BLaER1 treated with 17β-estradiol and CSF1 and Interleukin-3, amounts not matched to agents 10 nM and 100 nM (cell line): ENCODE data around the gene ANKH.
A peak's percentile ranks its signal among the peaks of the same experiment; 100 is the strongest.
"Not testable (repeated sequence)": the region's sequence is repeated elsewhere in the genome, so short reads cannot be mapped to it uniquely, and the experiment has no call there.

Experiments used
- H3K27ac ChIP-seq, 11 experiments: shearing (Covaris generic); formaldehyde crosslinking; 2 replicates each; pipeline ENCODE4 v1.8.1; 2022
- H3K27me3 ChIP-seq, 11 experiments: shearing (Covaris generic); formaldehyde crosslinking; 2 replicates each; pipeline ENCODE4 v1.8.1; 2022
- H3K36me3 ChIP-seq, 11 experiments: shearing (Covaris generic); formaldehyde crosslinking; 2 replicates each; pipeline ENCODE4 v1.8.1; 2022
- H3K4me1 ChIP-seq, 10 experiments: shearing (Covaris generic); formaldehyde crosslinking; 2 replicates each; pipeline ENCODE4 v1.8.1; 2022
- H3K4me2 ChIP-seq, 11 experiments: shearing (Covaris generic); formaldehyde crosslinking; 2 replicates each; pipeline ENCODE4 v1.8.1; 2022
- H3K4me3 ChIP-seq, 10 experiments: shearing (Covaris generic); formaldehyde crosslinking; 2 replicates each; pipeline ENCODE4 v1.8.1; 2022
- H3K9ac ChIP-seq, 11 experiments: shearing (Covaris generic); formaldehyde crosslinking; 2 replicates each; pipeline ENCODE4 v1.8.1; 2022
- H3K9me3 ChIP-seq, 11 experiments: shearing (Covaris generic); formaldehyde crosslinking; replicated peaks in 1 of 11; 2 replicates each; pipeline ENCODE4 v1.8.1; 2022
- H4K20me1 ChIP-seq, 11 experiments: shearing (Covaris generic); formaldehyde crosslinking; 2 replicates each; pipeline ENCODE4 v1.8.1; 2022
- Cebpa-rat ChIP-seq, 11 experiments: shearing (Covaris generic); IDR thresholded peaks; 2 replicates each; pipeline ENCODE4 v1.8.1; 2022

Gene ANKH

GRCh38 chr5:14871214-14872069 lies at the start of gene ANKH:
TSS of gene ANKH (minus strand) at chr5:14871778. CDS start at chr5:14871447, 331 bp downstream.
- peak within 1 kb of the TSS; percentile 79 to 96 (median 89) for H3K9ac ChIP-seq
- peaks cover 0 to 11% (median 0%) of the 10 kb centered on the region in 11 experiments; a peak in 2 of 22 replicates for H3K36me3 ChIP-seq
- peaks cover 23 to 39% (median 34%) of the 10 kb centered on the region in 10 experiments for H3K4me1 ChIP-seq
- H3K27me3 ChIP-seq: peaks cover 0 to 29% (median 25%) of the 10 kb centered on the region in 11 experiments; a peak in 21 of 22 replicates
- peak within 1 kb of the TSS; percentile 89 to 98 (median 96) for H3K4me2 ChIP-seq
- no peak for TF ChIP-seq Cebpa-rat (IDR thresholded peaks at IDR 0.05)
- peak within 1 kb of the TSS; percentile 72 to 90 (median 84) for H3K4me3 ChIP-seq
- no peaks in the 10 kb centered on the region for H3K9me3 ChIP-seq
- H4K20me1 ChIP-seq: peaks cover 15 to 45% (median 33%) of the 10 kb centered on the region in 11 experiments; a peak in 19 of 22 replicates
- H3K27ac ChIP-seq: peak within 1 kb of the TSS; percentile 71 to 91 (median 84)

GRCh38 chr5:14920121-14920520 lies 48.5 kb upstream of the ANKH start:
- H4K20me1 ChIP-seq: no peaks in the 10 kb centered on the region
- no peak overlapping the region; a peak in 2 of 22 replicates for H3K27ac ChIP-seq
- peak overlapping the region in 2 of 11 experiments; percentile 5 to 16; a peak in 3 of 22 replicates for H3K4me2 ChIP-seq
- H3K4me3 ChIP-seq: no peak overlapping the region
- no peaks in the 10 kb centered on the region for H3K27me3 ChIP-seq
- TF ChIP-seq Cebpa-rat (IDR thresholded peaks at IDR 0.05): no peak
- H3K4me1 ChIP-seq: peaks cover 9 to 54% (median 29%) of the 10 kb centered on the region in 10 experiments
- peaks cover 0 to 20% (median 9%) of the 10 kb centered on the region in 11 experiments; a peak in 15 of 22 replicates for H3K9me3 ChIP-seq
- no peaks in the 10 kb centered on the region for H3K36me3 ChIP-seq
- no peak overlapping the region for H3K9ac ChIP-seq

GRCh38 chr5:14919106-14919505 lies 47.5 kb upstream of the ANKH start:
- not testable (repeated sequence) for H3K9ac ChIP-seq, H4K20me1 ChIP-seq, H3K4me2 ChIP-seq, H3K27me3 ChIP-seq, H3K36me3 ChIP-seq, H3K4me3 ChIP-seq, H3K27ac ChIP-seq
- H3K4me1 ChIP-seq: peaks cover 0 to 44% (median 19%) of the 10 kb centered on the region in 10 experiments; a peak in 15 of 20 replicates
- H3K9me3 ChIP-seq: peaks cover 2 to 23% (median 9%) of the 10 kb centered on the region in 11 experiments; a peak in 17 of 22 replicates

DNA sequence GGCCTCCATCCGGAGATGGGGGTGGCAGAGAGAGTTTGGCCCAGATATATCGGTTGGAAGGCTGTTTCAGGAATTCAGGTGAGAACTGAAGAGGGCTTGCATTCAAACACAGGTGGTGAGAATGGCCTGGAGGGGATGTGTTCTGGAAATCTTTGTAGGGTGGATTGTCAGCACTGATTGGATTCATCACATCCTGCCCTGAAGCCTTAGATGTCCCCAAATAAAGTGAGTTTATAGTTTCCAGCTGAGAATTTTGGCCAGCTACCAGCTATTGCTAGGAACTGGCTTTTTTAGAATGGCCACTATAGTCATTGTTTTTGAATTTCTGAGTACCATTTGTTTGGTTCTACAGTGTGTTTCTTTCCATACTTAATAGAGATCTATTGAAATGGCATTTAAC lies 46.1 kb upstream of the ANKH start:
- Histone ChIP-seq H3K27ac (no peak overlapping the region), H3K27me3 (no peaks in the 10 kb centered on the region), H3K4me3 (no peak overlapping the region), H3K4me1 (peaks cover 0 to 30% (median 7%) of the 10 kb centered on the region in 10 experiments; a peak in 12 of 20 replicates), H3K4me2 (no peak overlapping the region), H3K9ac (no peak overlapping the region), H4K20me1 (no peaks in the 10 kb centered on the region), H3K9me3 (peaks cover 4 to 29% (median 11%) of the 10 kb centered on the region in 11 experiments; a peak in 18 of 22 replicates), H3K36me3 (no peaks in the 10 kb centered on the region)
- TF ChIP-seq Cebpa-rat (IDR thresholded peaks at IDR 0.05): no peak

DNA sequence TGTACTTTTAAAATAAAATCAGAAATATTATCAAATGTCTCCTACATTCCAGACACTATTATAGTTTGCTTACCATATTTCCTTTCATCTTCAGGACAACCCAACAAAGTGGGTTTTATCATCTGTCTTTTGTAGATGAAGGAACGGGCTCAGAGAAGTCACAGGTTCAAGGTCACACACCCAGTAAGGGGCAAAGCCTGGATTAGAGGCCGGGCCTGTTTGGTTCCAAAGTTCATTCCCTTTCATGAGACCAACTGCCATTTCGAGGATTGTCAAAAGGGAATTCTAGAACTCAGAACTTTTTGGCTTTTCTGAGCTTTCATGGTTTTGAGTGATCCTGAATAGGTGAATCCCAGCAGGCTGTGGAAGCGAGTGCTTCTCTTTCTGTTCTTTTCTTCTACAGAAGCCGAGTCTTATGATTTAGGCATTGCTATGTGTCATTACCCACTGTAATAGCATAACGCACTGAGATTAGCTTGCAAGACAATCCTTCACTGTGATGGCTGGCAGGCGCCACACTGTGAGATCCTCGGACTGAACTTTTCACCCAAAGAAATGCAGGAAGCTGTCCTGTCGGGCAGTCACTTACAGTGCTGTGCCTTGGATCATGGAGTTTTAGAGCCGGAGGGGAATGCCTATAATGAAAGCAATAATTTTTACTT lies 43.8 kb upstream of the ANKH start:
- H3K36me3 ChIP-seq: no peaks in the 10 kb centered on the region
- peaks cover 4 to 29% (median 11%) of the 10 kb centered on the region in 11 experiments; a peak in 18 of 22 replicates for H3K9me3 ChIP-seq
- no peak for TF ChIP-seq Cebpa-rat (IDR thresholded peaks at IDR 0.05)
- no peaks in the 10 kb centered on the region for H3K27me3 ChIP-seq
- H3K4me3 ChIP-seq: no peak overlapping the region
- no peak overlapping the region; a peak in 1 of 22 replicates for H3K27ac ChIP-seq
- H4K20me1 ChIP-seq: no peaks in the 10 kb centered on the region
- no peak overlapping the region for H3K4me2 ChIP-seq
- no peak overlapping the region for H3K9ac ChIP-seq
- peaks cover 0 to 7% (median 0%) of the 10 kb centered on the region in 10 experiments; a peak in 4 of 20 replicates for H3K4me1 ChIP-seq

DNA sequence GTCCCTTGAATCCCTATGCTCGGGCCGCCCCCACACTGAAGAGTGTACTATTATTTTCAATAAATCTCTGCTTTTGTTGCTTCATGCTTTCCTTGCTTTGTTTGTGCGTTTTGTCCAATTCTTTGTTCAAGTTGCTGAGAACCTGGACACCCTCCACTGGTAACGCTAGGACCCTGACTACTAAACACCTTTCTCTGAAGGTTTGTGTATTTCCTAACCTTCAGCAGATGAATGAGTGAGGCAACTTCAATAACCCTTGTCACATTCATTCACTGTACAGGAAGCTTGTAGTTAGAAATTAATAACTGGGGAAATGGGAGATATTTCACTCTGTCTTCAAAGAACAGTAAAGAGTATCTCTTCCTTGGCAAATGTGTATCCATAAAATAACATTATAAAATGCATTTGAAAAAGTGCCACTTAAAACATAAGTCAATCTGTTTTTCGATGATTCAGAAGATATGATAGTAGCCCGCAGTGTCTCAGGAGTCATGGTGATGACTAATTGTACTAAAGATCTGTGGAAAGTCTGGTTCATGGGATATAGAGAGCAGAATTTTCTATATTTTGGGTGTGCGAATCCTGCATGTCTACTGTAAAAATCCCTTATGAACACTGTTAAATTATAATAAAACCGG lies 43.2 kb upstream of the ANKH start:
- H3K27ac ChIP-seq: no peak overlapping the region

DNA sequence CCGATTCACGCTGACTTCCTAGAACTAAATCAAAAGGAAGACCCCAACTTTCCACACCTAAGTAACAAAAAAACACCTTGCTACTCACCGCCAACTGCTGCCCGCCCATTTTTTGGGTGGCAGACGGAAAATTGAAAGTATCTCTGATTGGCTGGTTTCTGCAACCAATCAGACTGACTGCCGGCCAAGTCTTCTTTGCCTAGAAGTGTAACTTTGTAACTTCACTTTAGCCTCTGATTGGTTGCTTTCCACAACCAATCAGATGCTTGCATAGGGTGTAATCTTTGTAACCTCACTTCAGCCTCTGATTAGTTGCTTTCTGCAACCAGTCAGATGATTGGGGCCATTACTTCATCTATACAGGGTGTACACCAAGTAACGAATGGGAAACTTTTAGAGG lies 42.6 kb upstream of the ANKH start:
- H4K20me1 ChIP-seq: no peaks in the 10 kb centered on the region
- H3K9ac ChIP-seq: no peak overlapping the region
- no peak overlapping the region for H3K4me3 ChIP-seq
- no peak for TF ChIP-seq Cebpa-rat (IDR thresholded peaks at IDR 0.05)
- H3K9me3 ChIP-seq: peaks cover 4 to 29% (median 11%) of the 10 kb centered on the region in 11 experiments; a peak in 18 of 22 replicates
- no peaks in the 10 kb centered on the region for H3K27me3 ChIP-seq
- H3K27ac ChIP-seq: no peak overlapping the region
- no peak overlapping the region for H3K4me2 ChIP-seq
- no peaks in the 10 kb centered on the region for H3K36me3 ChIP-seq
- H3K4me1 ChIP-seq: no peaks in the 10 kb centered on the region

More for the DNA sequence above, 43.2 kb upstream of the ANKH start:
- Histone ChIP-seq H3K4me3 (no peak overlapping the region), H3K27me3 (no peaks in the 10 kb centered on the region), H3K4me1 (peaks cover 0 to under 1% (median 0%) of the 10 kb centered on the region in 10 experiments; a peak in 1 of 20 replicates), H3K4me2 (no peak overlapping the region), H3K9ac (no peak overlapping the region), H4K20me1 (no peaks in the 10 kb centered on the region), H3K9me3 (peaks cover 4 to 29% (median 11%) of the 10 kb centered on the region in 11 experiments; a peak in 18 of 22 replicates), H3K36me3 (no peaks in the 10 kb centered on the region)
- no peak for TF ChIP-seq Cebpa-rat (IDR thresholded peaks at IDR 0.05)

DNA sequence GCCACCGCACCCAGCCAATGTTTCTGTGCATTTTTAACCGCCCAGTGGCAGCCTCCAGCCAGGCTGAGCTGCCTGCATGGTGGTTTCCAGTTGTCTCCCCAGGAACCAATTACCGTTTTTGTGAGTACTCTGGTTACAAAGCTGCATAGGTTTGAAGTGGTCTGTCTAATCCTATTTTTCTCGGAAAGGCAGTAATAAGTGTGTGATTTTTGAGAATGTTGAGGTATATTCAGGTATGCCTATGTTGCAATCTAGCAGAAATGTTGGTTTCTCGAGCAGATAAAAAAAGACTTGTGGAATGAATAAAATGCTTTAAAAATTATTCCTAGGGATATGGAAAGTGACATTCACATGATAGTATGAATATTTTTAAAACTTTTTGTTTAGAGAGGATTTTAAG lies 41.5 kb upstream of the ANKH start:
- H3K4me2 ChIP-seq: no peak overlapping the region
- H3K36me3 ChIP-seq: no peaks in the 10 kb centered on the region
- no peaks in the 10 kb centered on the region for H3K27me3 ChIP-seq
- TF ChIP-seq Cebpa-rat (IDR thresholded peaks at IDR 0.05): no peak
- no peaks in the 10 kb centered on the region for H3K4me1 ChIP-seq
- H3K4me3 ChIP-seq: no peak overlapping the region
- peaks cover 4 to 29% (median 11%) of the 10 kb centered on the region in 11 experiments; a peak in 18 of 22 replicates for H3K9me3 ChIP-seq
- no peak overlapping the region for H3K9ac ChIP-seq
- H4K20me1 ChIP-seq: no peaks in the 10 kb centered on the region
- no peak overlapping the region for H3K27ac ChIP-seq

GRCh38 chr5:14912206-14912605 lies 40.6 kb upstream of the ANKH start:
- Histone ChIP-seq H3K4me2 (no peak overlapping the region), H4K20me1 (no peaks in the 10 kb centered on the region), H3K27me3 (no peaks in the 10 kb centered on the region), H3K4me3 (no peak overlapping the region), H3K4me1 (no peaks in the 10 kb centered on the region), H3K9me3 (peaks cover 4 to 24% (median 11%) of the 10 kb centered on the region in 11 experiments; a peak in 18 of 22 replicates), H3K9ac (no peak overlapping the region), H3K27ac (no peak overlapping the region), H3K36me3 (no peaks in the 10 kb centered on the region)
- no peak for TF ChIP-seq Cebpa-rat (IDR thresholded peaks at IDR 0.05)
